IMR-90 (cell line): ENCODE results near the gene EPHA6.

Experiments used
- CEBPB ChIP-seq: IDR thresholded peaks from 2 replicates; pipeline ENCODE4 v1.6.1; 2012; ENCODE audit warnings: low read depth, low read length, improper control_type of control experiment
- FOS ChIP-seq: fragments of 150-350 bp; IDR thresholded peaks from 2 replicates; pipeline ENCODE4 v1.6.1; 2016; ENCODE audit warnings: low read depth, low read length
- MAFK ChIP-seq: IDR thresholded peaks from 2 replicates; pipeline ENCODE4 v1.6.1; 2012; ENCODE audit warnings: low read depth, low read length, improper control_type of control experiment
- MAZ ChIP-seq: IDR thresholded peaks from 2 replicates; pipeline ENCODE4 v1.6.1; 2012; ENCODE audit warnings: low read depth, mild to moderate bottlenecking, low read length, improper control_type of control experiment, moderate library complexity, borderline replicate concordance
- NFE2L2 ChIP-seq: fragments of 150-350 bp; IDR thresholded peaks from 2 replicates; pipeline ENCODE4 v1.6.1; 2016; ENCODE audit warnings: low read depth, mild to moderate bottlenecking, low read length
- POLR2A ChIP-seq: IDR thresholded peaks from 2 replicates; pipeline ENCODE4 v1.6.1; 2012; ENCODE audit warnings: mild to moderate bottlenecking, low read depth, low read length
- RAD21 ChIP-seq: IDR thresholded peaks from 2 replicates; pipeline ENCODE4 v1.6.1; 2012; ENCODE audit warnings: low read length, improper control_type of control experiment
- RFX5 ChIP-seq: IDR thresholded peaks from 2 replicates; pipeline ENCODE4 v1.8.0; 2012; ENCODE audit warnings: low read depth, mild to moderate bottlenecking, low read length, moderate library complexity
- SMC3 ChIP-seq: fragments of 150-350 bp; IDR thresholded peaks from 2 replicates; pipeline ENCODE4 v1.6.1; 2016; ENCODE audit warnings: low read depth, mild to moderate bottlenecking, antibody characterized with exemption, low read length, moderate library complexity
- TF ChIP-seq, protein P1 (sequence below): fragments of 150-350 bp; IDR thresholded peaks from 2 replicates; pipeline ENCODE4 v1.6.1; 2017; ENCODE audit warnings: mild to moderate bottlenecking, antibody characterized with exemption, low read length, low read depth
- TF ChIP-seq, protein P2 (sequence below): conservative IDR thresholded peaks from 2 replicates; pipeline ENCODE4 v1.5.1; 2012; ENCODE audit warnings: mild to moderate bottlenecking, low read depth, low read length, improper control_type of control experiment

DNA sequence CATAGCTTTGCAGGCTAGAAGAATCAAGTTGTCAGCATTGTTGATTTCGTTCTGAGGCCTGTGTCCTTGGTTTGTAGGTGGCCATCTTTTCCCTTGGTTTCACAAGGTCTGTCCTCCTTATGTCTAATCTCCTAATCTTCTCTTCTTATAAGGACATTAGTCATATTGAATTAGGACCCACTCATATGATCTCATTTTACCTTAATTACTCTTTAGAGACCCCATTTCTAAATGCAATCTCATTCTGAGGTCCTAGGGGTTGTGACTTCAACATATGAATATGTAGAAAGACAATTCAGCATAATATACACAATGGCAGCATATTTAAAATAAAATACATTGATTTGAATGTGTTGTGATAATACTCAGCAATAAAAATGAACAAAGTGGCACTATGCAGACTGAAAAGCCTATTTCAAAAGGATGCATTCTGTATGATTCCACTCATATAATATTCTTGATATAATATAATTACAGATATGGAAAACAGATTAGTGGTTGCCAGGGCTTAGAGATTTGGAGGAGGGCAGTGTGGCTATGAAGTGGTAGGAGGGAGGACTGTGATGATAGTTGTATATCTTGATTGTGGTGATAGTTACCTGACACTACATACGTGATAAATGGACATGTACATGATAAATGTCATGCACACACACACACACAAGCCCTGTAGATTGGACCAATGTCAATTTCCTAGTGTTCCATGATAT is 431.0 kb downstream of the EPHA6 start:
- TF ChIP-seq MAFK: no peak
- TF ChIP-seq NFE2L2: no peak
- TF ChIP-seq, protein P1, sequence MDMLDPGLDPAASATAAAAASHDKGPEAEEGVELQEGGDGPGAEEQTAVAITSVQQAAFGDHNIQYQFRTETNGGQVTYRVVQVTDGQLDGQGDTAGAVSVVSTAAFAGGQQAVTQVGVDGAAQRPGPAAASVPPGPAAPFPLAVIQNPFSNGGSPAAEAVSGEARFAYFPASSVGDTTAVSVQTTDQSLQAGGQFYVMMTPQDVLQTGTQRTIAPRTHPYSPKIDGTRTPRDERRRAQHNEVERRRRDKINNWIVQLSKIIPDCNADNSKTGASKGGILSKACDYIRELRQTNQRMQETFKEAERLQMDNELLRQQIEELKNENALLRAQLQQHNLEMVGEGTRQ: no peak
- TF ChIP-seq, protein P2, sequence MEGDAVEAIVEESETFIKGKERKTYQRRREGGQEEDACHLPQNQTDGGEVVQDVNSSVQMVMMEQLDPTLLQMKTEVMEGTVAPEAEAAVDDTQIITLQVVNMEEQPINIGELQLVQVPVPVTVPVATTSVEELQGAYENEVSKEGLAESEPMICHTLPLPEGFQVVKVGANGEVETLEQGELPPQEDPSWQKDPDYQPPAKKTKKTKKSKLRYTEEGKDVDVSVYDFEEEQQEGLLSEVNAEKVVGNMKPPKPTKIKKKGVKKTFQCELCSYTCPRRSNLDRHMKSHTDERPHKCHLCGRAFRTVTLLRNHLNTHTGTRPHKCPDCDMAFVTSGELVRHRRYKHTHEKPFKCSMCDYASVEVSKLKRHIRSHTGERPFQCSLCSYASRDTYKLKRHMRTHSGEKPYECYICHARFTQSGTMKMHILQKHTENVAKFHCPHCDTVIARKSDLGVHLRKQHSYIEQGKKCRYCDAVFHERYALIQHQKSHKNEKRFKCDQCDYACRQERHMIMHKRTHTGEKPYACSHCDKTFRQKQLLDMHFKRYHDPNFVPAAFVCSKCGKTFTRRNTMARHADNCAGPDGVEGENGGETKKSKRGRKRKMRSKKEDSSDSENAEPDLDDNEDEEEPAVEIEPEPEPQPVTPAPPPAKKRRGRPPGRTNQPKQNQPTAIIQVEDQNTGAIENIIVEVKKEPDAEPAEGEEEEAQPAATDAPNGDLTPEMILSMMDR: no peak
- TF ChIP-seq SMC3: no peak
- no peak for TF ChIP-seq RAD21
- TF ChIP-seq MAZ: no peak
- TF ChIP-seq CEBPB: no peak
- no peak for TF ChIP-seq POLR2A
- TF ChIP-seq RFX5: no peak
- TF ChIP-seq FOS: no peak
